ENCODE measurements around the gene EXOC6.
A peak's percentile ranks its signal among the peaks of the same experiment; 100 is the strongest.
"Not testable (repeated sequence)": the region's sequence is repeated elsewhere in the genome, so short reads cannot be mapped to it uniquely, and the experiment has no call there.

The EXOC6 gene

DNA sequence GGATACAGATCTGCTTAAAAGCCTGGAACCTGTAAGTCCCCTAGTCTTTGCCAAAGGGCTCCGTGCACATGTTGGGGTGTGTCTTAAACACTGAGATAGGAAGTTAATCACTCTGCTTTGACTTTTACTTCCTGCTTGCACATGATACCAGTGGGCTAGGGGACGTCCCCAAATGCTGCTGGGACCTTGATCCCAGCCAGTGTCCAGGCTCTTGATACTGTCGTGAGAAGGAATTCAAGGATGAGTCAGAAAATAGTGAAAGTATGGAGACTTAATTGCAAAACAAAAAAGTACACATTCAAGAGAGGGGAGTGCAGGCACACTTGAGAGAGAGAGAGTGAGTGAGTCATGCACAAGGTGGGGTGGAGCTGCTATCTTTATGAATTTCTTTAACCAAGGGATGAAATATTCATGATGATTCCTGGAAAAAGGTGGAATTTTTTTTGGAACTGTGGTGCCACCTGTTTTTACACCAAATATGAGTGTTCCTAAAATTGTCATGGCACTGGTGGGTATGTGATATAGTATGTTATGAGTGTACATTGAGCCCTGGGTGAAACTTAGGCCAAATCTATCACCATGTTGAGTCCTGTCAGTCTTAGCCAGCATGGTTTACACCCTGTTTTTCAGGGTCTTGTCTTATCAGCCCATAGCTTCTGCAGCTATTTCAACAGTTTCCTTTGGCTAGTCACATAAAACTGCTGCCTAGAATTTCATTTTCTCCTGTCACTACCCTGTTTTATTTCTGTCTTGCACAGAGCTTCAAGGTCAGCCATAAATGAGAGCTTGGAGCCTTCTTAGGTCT, 123.9 kb downstream of the EXOC6 start:
- TF ChIP-seq ZFP3 (CRISPR knock-in tag; IDR thresholded peaks at IDR 0.05) (no peak), CSDC2 (CRISPR knock-in tag; IDR thresholded peaks at IDR 0.05) (no peak), ZNF565 (CRISPR knock-in tag; conservative IDR thresholded peaks at IDR 0.05; ENCODE audit: low read depth) (no peak), ESRRG (CRISPR knock-in tag; IDR thresholded peaks at IDR 0.05) (no peak), PPARA (CRISPR knock-in tag; IDR thresholded peaks at IDR 0.05; ENCODE audit: borderline replicate concordance) (no peak), ZNF70 (CRISPR knock-in tag; IDR thresholded peaks at IDR 0.05) (no peak), RARB (CRISPR knock-in tag; IDR thresholded peaks at IDR 0.05) (no peak), ZFP30 (CRISPR knock-in tag; IDR thresholded peaks at IDR 0.05) (no peak), ARNTL (CRISPR knock-in tag; IDR thresholded peaks at IDR 0.05; ENCODE audit: borderline replicate concordance, low read depth) (no peak), OSR1 (CRISPR knock-in tag; IDR thresholded peaks at IDR 0.05) (no peak), TOX (CRISPR knock-in tag; IDR thresholded peaks at IDR 0.05; ENCODE audit: borderline replicate concordance) (no peak), GLIS3 (CRISPR knock-in tag; IDR thresholded peaks at IDR 0.05) (no peak), BACH2 (CRISPR knock-in tag; IDR thresholded peaks at IDR 0.05; ENCODE audit: borderline replicate concordance) (no peak), TCF4 (CRISPR knock-in tag; IDR thresholded peaks at IDR 0.05; ENCODE audit: borderline replicate concordance) (no peak), ISL1 (CRISPR knock-in tag; IDR thresholded peaks at IDR 0.05) (no peak), ZNF8 (CRISPR knock-in tag; IDR thresholded peaks at IDR 0.05) (no peak), ZC3H10 (CRISPR knock-in tag; IDR thresholded peaks at IDR 0.05) (no peak)
- TF ChIP-seq, protein P1, sequence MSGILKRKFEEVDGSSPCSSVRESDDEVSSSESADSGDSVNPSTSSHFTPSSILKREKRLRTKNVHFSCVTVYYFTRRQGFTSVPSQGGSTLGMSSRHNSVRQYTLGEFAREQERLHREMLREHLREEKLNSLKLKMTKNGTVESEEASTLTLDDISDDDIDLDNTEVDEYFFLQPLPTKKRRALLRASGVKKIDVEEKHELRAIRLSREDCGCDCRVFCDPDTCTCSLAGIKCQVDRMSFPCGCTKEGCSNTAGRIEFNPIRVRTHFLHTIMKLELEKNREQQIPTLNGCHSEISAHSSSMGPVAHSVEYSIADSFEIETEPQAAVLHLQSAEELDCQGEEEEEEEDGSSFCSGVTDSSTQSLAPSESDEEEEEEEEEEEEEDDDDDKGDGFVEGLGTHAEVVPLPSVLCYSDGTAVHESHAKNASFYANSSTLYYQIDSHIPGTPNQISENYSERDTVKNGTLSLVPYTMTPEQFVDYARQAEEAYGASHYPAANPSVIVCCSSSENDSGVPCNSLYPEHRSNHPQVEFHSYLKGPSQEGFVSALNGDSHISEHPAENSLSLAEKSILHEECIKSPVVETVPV (CRISPR knock-in tag; IDR thresholded peaks at IDR 0.05), result no peak
- TF ChIP-seq, protein P2, sequence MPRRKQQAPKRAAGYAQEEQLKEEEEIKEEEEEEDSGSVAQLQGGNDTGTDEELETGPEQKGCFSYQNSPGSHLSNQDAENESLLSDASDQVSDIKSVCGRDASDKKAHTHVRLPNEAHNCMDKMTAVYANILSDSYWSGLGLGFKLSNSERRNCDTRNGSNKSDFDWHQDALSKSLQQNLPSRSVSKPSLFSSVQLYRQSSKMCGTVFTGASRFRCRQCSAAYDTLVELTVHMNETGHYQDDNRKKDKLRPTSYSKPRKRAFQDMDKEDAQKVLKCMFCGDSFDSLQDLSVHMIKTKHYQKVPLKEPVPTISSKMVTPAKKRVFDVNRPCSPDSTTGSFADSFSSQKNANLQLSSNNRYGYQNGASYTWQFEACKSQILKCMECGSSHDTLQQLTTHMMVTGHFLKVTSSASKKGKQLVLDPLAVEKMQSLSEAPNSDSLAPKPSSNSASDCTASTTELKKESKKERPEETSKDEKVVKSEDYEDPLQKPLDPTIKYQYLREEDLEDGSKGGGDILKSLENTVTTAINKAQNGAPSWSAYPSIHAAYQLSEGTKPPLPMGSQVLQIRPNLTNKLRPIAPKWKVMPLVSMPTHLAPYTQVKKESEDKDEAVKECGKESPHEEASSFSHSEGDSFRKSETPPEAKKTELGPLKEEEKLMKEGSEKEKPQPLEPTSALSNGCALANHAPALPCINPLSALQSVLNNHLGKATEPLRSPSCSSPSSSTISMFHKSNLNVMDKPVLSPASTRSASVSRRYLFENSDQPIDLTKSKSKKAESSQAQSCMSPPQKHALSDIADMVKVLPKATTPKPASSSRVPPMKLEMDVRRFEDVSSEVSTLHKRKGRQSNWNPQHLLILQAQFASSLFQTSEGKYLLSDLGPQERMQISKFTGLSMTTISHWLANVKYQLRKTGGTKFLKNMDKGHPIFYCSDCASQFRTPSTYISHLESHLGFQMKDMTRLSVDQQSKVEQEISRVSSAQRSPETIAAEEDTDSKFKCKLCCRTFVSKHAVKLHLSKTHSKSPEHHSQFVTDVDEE (CRISPR knock-in tag; IDR thresholded peaks at IDR 0.05), result no peak
- TF ChIP-seq, protein P3, sequence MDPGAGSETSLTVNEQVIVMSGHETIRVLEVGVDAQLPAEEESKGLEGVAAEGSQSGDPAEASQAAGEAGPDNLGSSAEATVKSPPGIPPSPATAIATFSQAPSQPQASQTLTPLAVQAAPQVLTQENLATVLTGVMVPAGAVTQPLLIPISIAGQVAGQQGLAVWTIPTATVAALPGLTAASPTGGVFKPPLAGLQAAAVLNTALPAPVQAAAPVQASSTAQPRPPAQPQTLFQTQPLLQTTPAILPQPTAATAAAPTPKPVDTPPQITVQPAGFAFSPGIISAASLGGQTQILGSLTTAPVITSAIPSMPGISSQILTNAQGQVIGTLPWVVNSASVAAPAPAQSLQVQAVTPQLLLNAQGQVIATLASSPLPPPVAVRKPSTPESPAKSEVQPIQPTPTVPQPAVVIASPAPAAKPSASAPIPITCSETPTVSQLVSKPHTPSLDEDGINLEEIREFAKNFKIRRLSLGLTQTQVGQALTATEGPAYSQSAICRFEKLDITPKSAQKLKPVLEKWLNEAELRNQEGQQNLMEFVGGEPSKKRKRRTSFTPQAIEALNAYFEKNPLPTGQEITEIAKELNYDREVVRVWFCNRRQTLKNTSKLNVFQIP (CRISPR knock-in tag; IDR thresholded peaks at IDR 0.05; ENCODE audit: borderline replicate concordance, low read depth), result no peak
- peak; percentile 94 for ATAC-seq

DNA sequence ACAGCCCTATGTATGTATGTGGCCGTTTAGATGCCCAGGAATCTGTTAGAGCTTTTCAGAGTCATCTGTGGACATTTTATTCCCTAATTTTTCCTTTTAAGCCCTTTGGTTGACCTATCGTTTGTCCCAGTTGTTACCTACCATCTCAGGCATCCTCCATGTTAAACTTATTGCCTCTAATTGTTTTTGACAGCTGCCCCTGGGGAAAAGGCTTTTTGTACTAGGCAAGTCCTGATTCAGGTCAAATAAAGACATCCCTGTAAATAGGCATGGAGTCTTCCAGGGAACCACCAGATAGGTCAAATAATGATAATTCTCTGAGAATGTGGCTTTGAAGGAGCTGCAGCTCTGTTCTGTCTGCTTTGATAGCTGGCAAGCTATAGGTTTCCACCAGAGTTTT, 124.6 kb downstream of the EXOC6 start:
- TF ChIP-seq, protein P4, sequence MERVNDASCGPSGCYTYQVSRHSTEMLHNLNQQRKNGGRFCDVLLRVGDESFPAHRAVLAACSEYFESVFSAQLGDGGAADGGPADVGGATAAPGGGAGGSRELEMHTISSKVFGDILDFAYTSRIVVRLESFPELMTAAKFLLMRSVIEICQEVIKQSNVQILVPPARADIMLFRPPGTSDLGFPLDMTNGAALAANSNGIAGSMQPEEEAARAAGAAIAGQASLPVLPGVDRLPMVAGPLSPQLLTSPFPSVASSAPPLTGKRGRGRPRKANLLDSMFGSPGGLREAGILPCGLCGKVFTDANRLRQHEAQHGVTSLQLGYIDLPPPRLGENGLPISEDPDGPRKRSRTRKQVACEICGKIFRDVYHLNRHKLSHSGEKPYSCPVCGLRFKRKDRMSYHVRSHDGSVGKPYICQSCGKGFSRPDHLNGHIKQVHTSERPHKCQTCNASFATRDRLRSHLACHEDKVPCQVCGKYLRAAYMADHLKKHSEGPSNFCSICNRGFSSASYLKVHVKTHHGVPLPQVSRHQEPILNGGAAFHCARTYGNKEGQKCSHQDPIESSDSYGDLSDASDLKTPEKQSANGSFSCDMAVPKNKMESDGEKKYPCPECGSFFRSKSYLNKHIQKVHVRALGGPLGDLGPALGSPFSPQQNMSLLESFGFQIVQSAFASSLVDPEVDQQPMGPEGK (CRISPR knock-in tag; IDR thresholded peaks at IDR 0.05; ENCODE audit: borderline replicate concordance), result no peak
- TF ChIP-seq TOX (CRISPR knock-in tag; IDR thresholded peaks at IDR 0.05; ENCODE audit: borderline replicate concordance) (no peak), ZNF8 (CRISPR knock-in tag; IDR thresholded peaks at IDR 0.05) (no peak), ZNF70 (CRISPR knock-in tag; IDR thresholded peaks at IDR 0.05) (no peak), ZC3H10 (CRISPR knock-in tag; IDR thresholded peaks at IDR 0.05) (no peak), GLIS3 (CRISPR knock-in tag; IDR thresholded peaks at IDR 0.05) (no peak), BACH2 (CRISPR knock-in tag; IDR thresholded peaks at IDR 0.05; ENCODE audit: borderline replicate concordance) (no peak), ISL1 (CRISPR knock-in tag; IDR thresholded peaks at IDR 0.05) (no peak), SNAI2 (CRISPR knock-in tag; IDR thresholded peaks at IDR 0.05) (no peak), ARNTL (CRISPR knock-in tag; IDR thresholded peaks at IDR 0.05; ENCODE audit: borderline replicate concordance, low read depth) (no peak), ESRRG (CRISPR knock-in tag; IDR thresholded peaks at IDR 0.05) (no peak), CSDC2 (CRISPR knock-in tag; IDR thresholded peaks at IDR 0.05) (no peak), OSR1 (CRISPR knock-in tag; IDR thresholded peaks at IDR 0.05) (no peak), RARB (CRISPR knock-in tag; IDR thresholded peaks at IDR 0.05) (no peak), ZFP3 (CRISPR knock-in tag; IDR thresholded peaks at IDR 0.05) (no peak)
- TF ChIP-seq, protein P3 (CRISPR knock-in tag; IDR thresholded peaks at IDR 0.05; ENCODE audit: borderline replicate concordance, low read depth), result no peak
- TF ChIP-seq, protein P5, sequence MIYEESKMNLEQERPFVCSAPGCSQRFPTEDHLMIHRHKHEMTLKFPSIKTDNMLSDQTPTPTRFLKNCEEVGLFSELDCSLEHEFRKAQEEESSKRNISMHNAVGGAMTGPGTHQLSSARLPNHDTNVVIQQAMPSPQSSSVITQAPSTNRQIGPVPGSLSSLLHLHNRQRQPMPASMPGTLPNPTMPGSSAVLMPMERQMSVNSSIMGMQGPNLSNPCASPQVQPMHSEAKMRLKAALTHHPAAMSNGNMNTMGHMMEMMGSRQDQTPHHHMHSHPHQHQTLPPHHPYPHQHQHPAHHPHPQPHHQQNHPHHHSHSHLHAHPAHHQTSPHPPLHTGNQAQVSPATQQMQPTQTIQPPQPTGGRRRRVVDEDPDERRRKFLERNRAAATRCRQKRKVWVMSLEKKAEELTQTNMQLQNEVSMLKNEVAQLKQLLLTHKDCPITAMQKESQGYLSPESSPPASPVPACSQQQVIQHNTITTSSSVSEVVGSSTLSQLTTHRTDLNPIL (CRISPR knock-in tag; IDR thresholded peaks at IDR 0.05; ENCODE audit: low read depth), result no peak
- no peak for ATAC-seq

DNA sequence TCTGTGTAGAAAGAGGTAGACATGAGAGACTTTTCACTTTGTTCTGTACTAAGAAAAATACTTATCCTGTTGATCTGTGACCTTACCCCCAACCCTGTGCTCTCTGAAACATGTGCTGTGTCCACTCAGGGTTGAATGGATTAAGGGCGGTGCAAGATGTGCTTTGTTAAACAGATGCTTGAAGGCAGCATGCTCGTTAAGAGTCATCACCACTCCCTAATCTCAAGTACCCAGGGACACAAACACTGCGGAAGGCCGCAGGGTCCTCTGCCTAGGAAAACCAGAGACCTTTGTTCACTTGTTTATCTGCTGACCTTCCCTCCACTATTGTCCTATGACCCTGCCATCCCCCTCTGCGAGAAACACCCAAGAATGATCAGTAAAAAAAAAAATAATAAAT, 128.0 kb downstream of the EXOC6 start:
- not testable (repeated sequence) for ATAC-seq

Measured in SK-N-SH treated with all-trans-retinoic acid at 6 μM for 48 hours (cell line).